Adipose tissue (tissue), 3 donors: Measurements from ENCODE around the gene RHOH. TPM values are rescaled to one million over a fixed set of nuclear protein-coding genes. Genes with fewer than 3 reads are reported as not detected.

Source experiments
- H3K27ac ChIP-seq: one replicate; pipeline ENCODE4 v1.5.1; 2013; ENCODE audit warnings: low read depth, low read length
- WGBS, 3 donors: extraction: QIAGEN DNeasy Blood & Tissue Kit; methylation state at CpG; one replicate each; pipeline ENCODE4 v1.1.7; 2013; 5-methylcytosine and 5-hydroxymethylcytosine counted together
- polyA plus RNA-seq, 3 donors: library from polyadenylated mRNA; stranded (reverse); fragments of 200-250 nt; gene quantifications; one replicate each; pipeline ENCODE4 v1.2.3, GENCODE V29; 2013
- donor health status: healthy with polysubstance abuse.
- donor health status: Bipolar disorder and iron deficiency.
- donor health status: healthy.

RHOH gene
- polyA plus RNA-seq, 3 donors, result 0.60 to 2.1 (median 0.90) TPM

DNA sequence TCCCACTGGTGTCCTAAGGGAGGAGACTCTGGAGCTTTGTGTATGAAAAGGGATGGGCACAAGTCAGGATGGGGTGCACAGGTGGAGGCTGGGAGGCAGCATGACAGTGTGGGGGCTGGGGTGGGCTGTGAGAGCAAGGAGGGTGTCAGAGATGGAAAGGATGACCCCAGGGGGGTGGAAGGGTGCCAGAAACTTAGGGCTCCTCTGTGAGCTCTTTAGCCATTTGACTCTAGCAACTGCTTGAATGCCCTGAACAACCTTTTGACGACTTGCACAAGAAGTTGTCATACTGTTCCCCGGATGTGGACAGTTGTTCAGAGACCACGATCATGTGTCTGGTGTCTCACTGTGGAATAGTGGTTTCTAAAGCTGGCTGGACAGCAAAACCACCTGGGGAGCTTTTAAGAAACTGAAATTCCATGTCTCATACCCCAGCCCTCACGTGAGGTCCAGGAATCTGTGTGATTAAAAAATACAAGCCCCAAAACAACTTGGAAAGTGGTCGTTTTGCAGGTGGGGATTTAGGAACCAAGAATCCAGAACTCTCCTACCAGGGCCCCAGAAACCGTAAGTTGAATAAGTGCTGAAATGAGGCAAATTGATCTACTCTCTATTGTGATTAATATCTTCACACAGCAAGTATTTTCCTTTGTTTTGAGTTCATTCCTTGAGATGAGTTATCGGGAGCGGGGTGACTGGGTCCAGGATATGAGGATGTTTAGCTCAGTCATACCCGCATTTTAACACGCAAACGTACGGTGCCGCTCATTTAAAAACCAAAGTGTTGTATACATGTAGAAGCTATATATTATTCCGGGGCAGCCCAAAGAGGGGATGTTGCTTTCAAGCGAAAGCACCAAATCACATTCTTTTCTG, 3.4 kb downstream of the RHOH start:
- H3K27ac ChIP-seq, result no peak overlapping the region
- 44 to 80% (median 55%) methylated on average over 15 of the region's 15 CpGs for WGBS, 3 donors

- 41 to 55% (median 50%) methylated on average over 13 of the region's 13 CpGs for WGBS, 3 donors
- no peak overlapping the region for H3K27ac ChIP-seq
Measured at GRCh38 chr4:40200875-40201801, 4.3 kb downstream of the RHOH start.

- WGBS, 3 donors, result 94 to 96% (median 95%) methylated on average over 4 of the region's 4 CpGs
- no peak overlapping the region for H3K27ac ChIP-seq
Measured at GRCh38 chr4:40201898-40202297, 5.1 kb downstream of the RHOH start.

- WGBS, 3 donors, result 82 to 95% (median 83%) methylated on average over 3 of the region's 3 CpGs
Measured at GRCh38 chr4:40202474-40202873, 5.6 kb downstream of the RHOH start.

DNA sequence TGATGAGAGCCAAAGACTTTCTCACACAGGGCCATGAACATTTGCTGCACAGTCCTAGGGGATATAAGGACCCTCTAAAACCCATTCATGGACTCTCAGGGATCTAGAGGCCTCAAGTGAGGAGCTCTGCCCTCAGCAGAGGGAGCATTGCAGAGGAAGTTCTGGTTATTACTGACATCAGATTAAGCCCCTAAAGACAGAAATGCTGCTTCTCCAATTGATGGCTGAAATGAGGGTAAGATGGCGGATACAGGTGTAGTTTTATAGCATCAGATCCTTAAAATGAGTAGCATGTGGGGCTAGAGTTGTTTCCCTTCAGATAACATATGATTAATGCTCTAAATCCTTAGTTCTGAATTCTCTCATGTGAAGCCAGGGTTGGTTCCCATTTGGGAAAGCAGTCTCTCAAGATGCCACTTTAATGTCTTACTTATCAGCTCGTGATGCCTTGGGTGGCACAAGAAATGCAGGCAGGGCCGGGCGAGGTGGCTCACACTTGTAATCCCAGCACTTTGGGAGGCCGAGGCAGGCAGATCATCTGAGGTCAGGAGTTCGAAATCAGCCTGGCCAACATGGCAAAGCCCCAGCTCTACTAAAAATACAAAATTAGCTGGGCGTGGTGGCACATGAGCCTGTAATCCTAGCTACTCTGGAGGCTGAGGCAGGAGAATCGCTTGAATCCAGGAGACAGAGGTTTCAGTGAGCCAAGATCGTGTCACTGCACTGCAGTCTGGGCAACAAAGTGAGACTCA, 7.9 kb downstream of the RHOH start:
- no peak overlapping the region for H3K27ac ChIP-seq
- WGBS, 3 donors, result 80 to 83% (median 82%) methylated on average over 9 of the region's 9 CpGs

More at GRCh38 chr4:40202474-40202873, 5.6 kb downstream of the RHOH start:
- no peak overlapping the region for H3K27ac ChIP-seq

GRCh38 chr4:40205259-40206198, 8.7 kb downstream of the RHOH start:
- H3K27ac ChIP-seq, result no peak overlapping the region
- WGBS, 3 donors, result 42 to 84% (median 58%) methylated on average over 6 of the region's 6 CpGs

- H3K27ac ChIP-seq, result no peak overlapping the region
- 29 to 68% (median 46%) methylated on average over 2 of the region's 2 CpGs for WGBS, 3 donors
Measured at GRCh38 chr4:40206426-40206825, 9.6 kb downstream of the RHOH start.

GRCh38 chr4:40209401-40209800, 12.6 kb downstream of the RHOH start:
- 87 to 93% (median 90%) methylated on average over 4 of the region's 4 CpGs for WGBS, 3 donors

GRCh38 chr4:40210776-40211175, 13.9 kb downstream of the RHOH start:
- 76 to 91% (median 85%) methylated on average over 5 of the region's 5 CpGs for WGBS, 3 donors
- no peak overlapping the region for H3K27ac ChIP-seq

More at GRCh38 chr4:40209401-40209800, 12.6 kb downstream of the RHOH start:
- no peak overlapping the region for H3K27ac ChIP-seq

GRCh38 chr4:40211224-40212185, 14.7 kb downstream of the RHOH start:
- no peak overlapping the region for H3K27ac ChIP-seq
- 87 to 88% (median 88%) methylated on average over 13 of the region's 13 CpGs for WGBS, 3 donors

- 52 to 64% (median 61%) methylated on average over 6 of the region's 6 CpGs for WGBS, 3 donors
- no peak overlapping the region for H3K27ac ChIP-seq
Measured at GRCh38 chr4:40212674-40213527, 16.1 kb downstream of the RHOH start.

- no peak overlapping the region for H3K27ac ChIP-seq
- WGBS, 3 donors, result 91 to 94% (median 92%) methylated on average over 7 of the region's 7 CpGs
Measured at GRCh38 chr4:40214038-40214437, 17.2 kb downstream of the RHOH start.

DNA sequence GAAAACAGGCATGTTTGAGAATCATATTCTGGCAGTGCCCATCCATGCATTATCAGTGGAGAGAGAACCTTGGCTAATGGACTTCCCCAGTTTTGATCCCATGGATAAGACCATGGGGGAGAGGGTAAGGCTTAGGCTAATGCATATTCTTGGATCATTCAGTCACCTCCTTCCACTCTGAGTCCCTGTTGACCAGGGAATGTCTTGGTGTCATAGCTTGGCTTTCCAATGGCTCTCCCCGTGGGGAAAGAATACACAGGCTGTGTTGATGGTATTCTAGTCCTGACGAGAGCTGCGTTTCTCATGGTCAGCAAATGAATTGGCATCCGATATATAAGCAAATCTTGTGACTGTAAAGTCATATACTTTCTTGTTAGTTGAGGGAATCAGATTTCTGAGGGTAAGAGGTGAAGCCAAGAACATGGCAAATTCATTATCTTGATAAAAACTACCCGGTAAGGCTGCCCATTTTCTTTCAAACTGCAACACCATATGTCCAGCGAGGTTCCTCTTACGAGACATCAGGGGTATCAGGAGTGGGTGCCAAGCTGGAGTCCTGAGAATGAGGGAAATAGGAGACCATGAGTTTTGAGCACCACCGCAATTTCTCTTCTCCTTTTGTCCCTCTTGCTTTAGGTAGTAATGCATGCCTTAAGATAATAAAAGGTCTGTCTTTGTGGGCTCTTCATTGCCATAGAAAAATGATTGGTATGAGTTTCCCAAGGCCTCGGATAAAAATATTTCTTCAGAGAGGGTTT, 18.0 kb downstream of the RHOH start:
- no peak overlapping the region for H3K27ac ChIP-seq
- WGBS, 3 donors, result 86 to 89% (median 89%) methylated on average over 9 of the region's 9 CpGs

DNA sequence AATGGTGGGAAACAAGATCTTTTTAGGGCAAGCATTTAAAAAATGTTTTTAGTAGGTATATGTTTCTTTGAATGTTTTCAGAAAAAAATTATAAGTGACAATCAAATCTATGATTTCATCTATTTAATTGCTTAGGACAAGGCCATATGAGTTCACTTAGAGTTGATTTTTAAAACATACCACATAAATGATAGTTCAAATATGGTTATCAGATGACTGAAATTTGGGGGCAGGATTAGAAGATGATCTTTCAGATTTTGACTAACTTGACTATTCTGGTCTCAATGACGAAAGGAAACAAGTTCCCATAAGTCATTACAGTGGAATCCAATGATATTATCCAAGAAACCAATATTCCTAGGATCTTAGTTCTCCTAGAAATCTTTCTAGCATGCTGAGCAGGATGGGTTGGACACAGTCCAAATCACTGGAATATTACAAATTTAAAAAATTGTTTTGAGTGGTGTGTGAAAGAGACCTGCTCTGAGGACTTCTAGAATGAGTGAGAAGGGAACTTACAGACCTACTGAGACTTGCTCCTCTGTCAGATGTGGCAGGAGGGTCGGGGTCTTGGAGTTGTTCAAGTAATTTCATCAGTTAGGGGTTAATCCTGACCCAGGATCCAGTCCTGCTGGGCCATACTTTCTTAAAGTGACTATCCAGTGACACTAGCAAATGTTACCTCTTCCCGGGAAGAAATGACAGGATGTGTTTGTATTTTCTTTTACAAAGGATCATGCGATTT, 20.0 kb downstream of the RHOH start:
- 69 to 83% (median 73%) methylated on average over 4 of the region's 4 CpGs for WGBS, 3 donors
- H3K27ac ChIP-seq, result no peak overlapping the region
